OCI-LY7 (cell line): ENCODE results near the gene CSNK1D.

ENCODE experiments used
- CTCF ChIP-seq: fragments of 200-600 bp; sonication (generic); conservative IDR thresholded peaks from 2 replicates; pipeline ENCODE4 v1.5.1; 2014; ENCODE audit warnings: mild to moderate bottlenecking, antibody characterized with exemption, low read length, moderate library complexity, mixed read lengths
- EZH2phosphoT487 ChIP-seq: fragments of 200-600 bp; sonication (generic); IDR thresholded peaks from 2 replicates; pipeline ENCODE4 v1.6.1; 2018; ENCODE audit warnings: low read depth, borderline replicate concordance, mild to moderate bottlenecking, mixed run types, antibody characterized with exemption, low read length, moderate library complexity, mixed read lengths

GRCh38 chr17:82274134-82275020, 877 bp upstream of the CSNK1D start:
- no peak for TF ChIP-seq CTCF
- TF ChIP-seq EZH2phosphoT487: no peak
